Measurements from ENCODE around the gene ZNRF3. TPM values are rescaled to one million over a fixed set of nuclear protein-coding genes. Genes with fewer than 3 reads are reported as not detected.

The ZNRF3 gene
- total RNA-seq, 1 donor from 2014 or later: 5.8 TPM

DNA sequence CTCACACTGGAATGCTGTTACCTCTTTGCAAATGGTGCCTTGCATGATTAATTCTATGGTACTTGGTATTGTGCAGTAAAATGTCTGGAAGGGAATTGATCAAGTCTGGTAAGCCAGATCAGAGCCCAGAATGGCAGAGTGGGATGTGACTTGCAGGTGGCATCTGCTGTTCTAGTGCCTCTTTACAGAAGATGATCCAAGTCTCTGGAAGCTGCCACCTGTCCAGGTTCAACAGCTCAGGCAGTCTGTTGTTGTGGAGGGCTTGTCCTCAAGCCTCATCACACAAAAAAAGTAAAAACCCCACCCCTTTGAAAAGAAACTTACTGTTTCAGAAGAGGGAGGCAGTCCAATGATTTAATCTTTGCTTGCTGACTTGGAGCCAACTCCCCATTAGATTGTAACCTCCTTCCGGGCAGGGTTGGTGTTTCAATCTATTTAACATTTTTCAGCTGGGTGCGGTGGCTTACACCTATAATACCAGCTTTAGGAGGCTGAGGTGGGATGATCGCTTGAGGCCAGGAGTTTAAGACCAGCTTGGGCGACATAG, 17.1 kb downstream of the ZNRF3 start:
- Histone ChIP-seq H3K9ac (ENCODE audit: low read length) (no peak overlapping the region), H3K79me2 (ENCODE audit: insufficient read depth, low read length) (peaks cover 56% of the 10 kb centered on the region), H3K4me1 (ENCODE audit: insufficient read depth, low read length) (peaks cover 26% of the 10 kb centered on the region), H3K4me3 (ENCODE audit: insufficient read depth, low read depth, low read length) (no peak overlapping the region), H3K27me3 (ENCODE audit: insufficient read depth, low read length) (no peaks in the 10 kb centered on the region), H3K36me3 (ENCODE audit: insufficient read depth, low read length) (no peaks in the 10 kb centered on the region), H3K4me2 (ENCODE audit: low read length) (no peak overlapping the region), H2AFZ (ENCODE audit: low read depth, low read length) (no peak overlapping the region), H3K9me3 (ENCODE audit: insufficient read depth, low read depth, low read length) (no peaks in the 10 kb centered on the region), H4K20me1 (ENCODE audit: insufficient read depth, low read length) (peaks cover 25% of the 10 kb centered on the region), H3K27ac (ENCODE audit: low read depth, low read length) (no peak overlapping the region)
- no peaks in the 10 kb centered on the region for H3K36me3 Mint-ChIP-seq (ENCODE audit: low read depth, unreplicated experiment)
- peaks cover 27% of the 10 kb centered on the region for H3K4me1 Mint-ChIP-seq (ENCODE audit: low read depth, unreplicated experiment)
- no peak for TF ChIP-seq EZH2 (IDR thresholded peaks at IDR 0.05; ENCODE audit: insufficient read depth, low read length)
- TF ChIP-seq, protein P1, sequence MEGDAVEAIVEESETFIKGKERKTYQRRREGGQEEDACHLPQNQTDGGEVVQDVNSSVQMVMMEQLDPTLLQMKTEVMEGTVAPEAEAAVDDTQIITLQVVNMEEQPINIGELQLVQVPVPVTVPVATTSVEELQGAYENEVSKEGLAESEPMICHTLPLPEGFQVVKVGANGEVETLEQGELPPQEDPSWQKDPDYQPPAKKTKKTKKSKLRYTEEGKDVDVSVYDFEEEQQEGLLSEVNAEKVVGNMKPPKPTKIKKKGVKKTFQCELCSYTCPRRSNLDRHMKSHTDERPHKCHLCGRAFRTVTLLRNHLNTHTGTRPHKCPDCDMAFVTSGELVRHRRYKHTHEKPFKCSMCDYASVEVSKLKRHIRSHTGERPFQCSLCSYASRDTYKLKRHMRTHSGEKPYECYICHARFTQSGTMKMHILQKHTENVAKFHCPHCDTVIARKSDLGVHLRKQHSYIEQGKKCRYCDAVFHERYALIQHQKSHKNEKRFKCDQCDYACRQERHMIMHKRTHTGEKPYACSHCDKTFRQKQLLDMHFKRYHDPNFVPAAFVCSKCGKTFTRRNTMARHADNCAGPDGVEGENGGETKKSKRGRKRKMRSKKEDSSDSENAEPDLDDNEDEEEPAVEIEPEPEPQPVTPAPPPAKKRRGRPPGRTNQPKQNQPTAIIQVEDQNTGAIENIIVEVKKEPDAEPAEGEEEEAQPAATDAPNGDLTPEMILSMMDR (IDR thresholded peaks at IDR 0.05; ENCODE audit: insufficient read depth, low read depth, low read length): no peak
- DNase-seq (ENCODE audit: low read depth) (no peak), FAIRE-seq (no peak)
- H3K4me3 Mint-ChIP-seq (ENCODE audit: unreplicated experiment): no peak overlapping the region
- no peaks in the 10 kb centered on the region for H3K27me3 Mint-ChIP-seq (ENCODE audit: low read depth, unreplicated experiment)
- no peaks in the 10 kb centered on the region for H3K9me3 Mint-ChIP-seq (ENCODE audit: unreplicated experiment)
- H3K27ac Mint-ChIP-seq (ENCODE audit: unreplicated experiment): no peak overlapping the region

DNA sequence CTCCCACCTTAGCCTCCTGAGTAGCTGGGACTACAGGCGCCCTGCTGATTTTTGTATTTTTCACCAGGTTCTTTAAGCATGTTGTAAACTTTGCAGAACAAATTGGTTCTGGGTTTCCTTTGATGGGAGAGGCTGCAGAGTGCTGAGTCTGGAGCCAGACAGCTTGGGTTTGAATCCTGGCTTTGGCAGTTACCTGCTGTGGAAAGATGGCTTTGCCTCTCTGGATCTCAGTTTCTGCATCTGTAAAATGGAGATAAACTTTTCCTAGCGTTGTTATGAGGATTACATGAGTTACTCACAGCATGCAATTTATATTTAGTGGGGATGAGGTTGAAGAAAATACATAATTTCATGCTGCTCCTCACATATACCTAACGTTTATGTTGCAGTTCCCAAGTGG, 19.1 kb downstream of the ZNRF3 start:
- H3K27ac Mint-ChIP-seq (ENCODE audit: unreplicated experiment): no peak overlapping the region
- peaks cover 29% of the 10 kb centered on the region for H3K4me1 ChIP-seq (ENCODE audit: insufficient read depth, low read length)
- H3K27me3 Mint-ChIP-seq (ENCODE audit: low read depth, unreplicated experiment): peaks cover 1% of the 10 kb centered on the region

DNA sequence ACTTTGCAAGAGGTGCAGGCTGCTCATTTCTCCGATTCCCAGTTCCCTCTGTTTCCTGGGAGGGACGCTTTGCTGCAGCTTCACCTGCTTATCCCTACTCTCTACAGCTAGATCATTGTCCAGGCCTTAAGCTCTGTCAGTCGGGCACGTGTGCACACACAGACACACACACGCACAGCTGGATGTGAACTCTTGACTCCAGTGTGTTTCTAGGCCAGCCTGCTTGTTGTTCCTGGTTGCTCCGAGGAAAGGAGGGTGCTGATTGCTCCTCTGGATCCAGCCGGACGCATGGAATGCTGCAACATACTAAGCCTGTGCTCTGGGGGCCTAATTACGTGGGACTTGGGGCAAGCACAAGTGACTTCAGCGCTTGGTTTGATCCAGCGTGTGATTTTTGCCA, 19.7 kb downstream of the ZNRF3 start:
- no peaks in the 10 kb centered on the region for H3K36me3 ChIP-seq (ENCODE audit: insufficient read depth, low read length)
- DNase-seq (ENCODE audit: low read depth) (no peak), FAIRE-seq (no peak)
- peaks cover 59% of the 10 kb centered on the region for H3K79me2 ChIP-seq (ENCODE audit: insufficient read depth, low read length)
- no peak overlapping the region for H3K27ac ChIP-seq (ENCODE audit: low read depth, low read length)
- H3K9me3 Mint-ChIP-seq (ENCODE audit: unreplicated experiment): no peaks in the 10 kb centered on the region
- no peaks in the 10 kb centered on the region for H3K27me3 ChIP-seq (ENCODE audit: insufficient read depth, low read length)
- no peaks in the 10 kb centered on the region for H3K36me3 Mint-ChIP-seq (ENCODE audit: low read depth, unreplicated experiment)
- no peak overlapping the region for H2AFZ ChIP-seq (ENCODE audit: low read depth, low read length)
- H3K4me3 ChIP-seq (ENCODE audit: insufficient read depth, low read depth, low read length): no peak overlapping the region
- no peaks in the 10 kb centered on the region for H3K9me3 ChIP-seq (ENCODE audit: insufficient read depth, low read depth, low read length)
- no peak overlapping the region for H3K27ac Mint-ChIP-seq (ENCODE audit: unreplicated experiment)
- H3K9ac ChIP-seq (ENCODE audit: low read length): no peak overlapping the region
- peaks cover 17% of the 10 kb centered on the region for H4K20me1 ChIP-seq (ENCODE audit: insufficient read depth, low read length)
- peaks cover 1% of the 10 kb centered on the region for H3K27me3 Mint-ChIP-seq (ENCODE audit: low read depth, unreplicated experiment)
- H3K4me1 Mint-ChIP-seq (ENCODE audit: low read depth, unreplicated experiment): peaks cover 28% of the 10 kb centered on the region
- peaks cover 31% of the 10 kb centered on the region for H3K4me1 ChIP-seq (ENCODE audit: insufficient read depth, low read length)
- H3K4me3 Mint-ChIP-seq (ENCODE audit: unreplicated experiment): no peak overlapping the region
- TF ChIP-seq, protein P1 (IDR thresholded peaks at IDR 0.05; ENCODE audit: insufficient read depth, low read depth, low read length): no peak
- TF ChIP-seq EZH2 (IDR thresholded peaks at IDR 0.05; ENCODE audit: insufficient read depth, low read length): no peak
- no peak overlapping the region for H3K4me2 ChIP-seq (ENCODE audit: low read length)

More for the DNA sequence above, 19.1 kb downstream of the ZNRF3 start:
- peaks cover 59% of the 10 kb centered on the region for H3K79me2 ChIP-seq (ENCODE audit: insufficient read depth, low read length)
- Mint-ChIP-seq H3K36me3 (ENCODE audit: low read depth, unreplicated experiment) (no peaks in the 10 kb centered on the region), H3K4me3 (ENCODE audit: unreplicated experiment) (no peak overlapping the region), H3K9me3 (ENCODE audit: unreplicated experiment) (no peaks in the 10 kb centered on the region), H3K4me1 (ENCODE audit: low read depth, unreplicated experiment) (peaks cover 25% of the 10 kb centered on the region)
- no peak overlapping the region for H3K4me2 ChIP-seq (ENCODE audit: low read length)
- H3K27ac ChIP-seq (ENCODE audit: low read depth, low read length): no peak overlapping the region
- no peaks in the 10 kb centered on the region for H3K9me3 ChIP-seq (ENCODE audit: insufficient read depth, low read depth, low read length)
- FAIRE-seq (no peak), DNase-seq (ENCODE audit: low read depth) (no peak)
- H3K9ac ChIP-seq (ENCODE audit: low read length): no peak overlapping the region
- H4K20me1 ChIP-seq (ENCODE audit: insufficient read depth, low read length): peaks cover 18% of the 10 kb centered on the region
- H3K36me3 ChIP-seq (ENCODE audit: insufficient read depth, low read length): no peaks in the 10 kb centered on the region
- TF ChIP-seq EZH2 (IDR thresholded peaks at IDR 0.05; ENCODE audit: insufficient read depth, low read length): no peak
- TF ChIP-seq, protein P1 (IDR thresholded peaks at IDR 0.05; ENCODE audit: insufficient read depth, low read depth, low read length): no peak
- no peak overlapping the region for H3K4me3 ChIP-seq (ENCODE audit: insufficient read depth, low read depth, low read length)
- H2AFZ ChIP-seq (ENCODE audit: low read depth, low read length): no peak overlapping the region
- H3K27me3 ChIP-seq (ENCODE audit: insufficient read depth, low read length): no peaks in the 10 kb centered on the region
